ENCODE measurements around the gene ZNF385C.

ZNF385C gene

DNA sequence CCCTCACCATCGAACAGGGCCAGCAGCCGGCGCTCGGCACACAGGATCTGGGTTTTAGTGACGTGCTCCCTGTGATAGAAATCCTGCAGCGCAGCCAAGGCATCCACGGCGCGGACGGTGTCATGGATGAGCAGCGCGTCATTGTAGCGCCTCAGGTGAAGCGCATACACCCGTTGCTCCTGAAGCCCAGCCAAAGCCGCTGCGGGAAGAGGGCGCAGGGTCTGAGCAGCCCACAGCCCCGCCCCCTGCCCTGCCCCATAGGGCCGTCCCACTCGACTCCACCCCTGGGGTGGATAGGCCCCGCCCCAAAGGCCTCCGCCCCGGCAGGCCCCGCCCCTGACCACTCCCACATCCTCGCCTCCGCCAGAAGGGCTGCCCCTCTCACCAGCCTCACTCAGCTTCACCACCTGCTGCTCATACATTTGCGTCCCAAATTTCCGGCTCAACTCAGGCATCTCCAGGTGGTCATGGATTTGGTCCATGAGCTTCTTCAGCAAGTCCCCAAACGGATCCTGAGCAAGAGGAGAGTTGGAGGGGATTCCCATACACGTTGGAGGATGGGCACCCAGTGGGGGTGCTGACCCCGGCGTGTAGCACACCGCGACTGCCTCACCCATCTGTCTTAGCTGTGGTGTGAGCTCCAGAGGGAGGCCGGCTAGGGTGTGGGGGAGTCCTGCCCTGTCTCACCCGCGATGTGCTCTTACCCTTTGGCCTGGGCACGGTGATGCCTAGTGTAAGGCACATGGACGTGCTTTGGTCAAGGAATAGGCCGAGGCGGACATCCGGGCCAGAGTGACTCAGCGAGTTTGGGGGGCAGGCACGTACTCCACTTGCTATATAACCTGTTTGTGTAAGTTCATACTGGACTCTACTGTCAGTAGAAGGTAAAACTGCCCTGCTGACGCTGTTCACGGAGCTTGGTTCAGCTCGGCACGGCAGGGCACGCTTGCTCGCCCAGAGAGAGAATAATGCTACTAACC is 9.6 kb upstream of the ZNF385C start:
- DNase-seq (ENCODE audit: low spot score) = peak; percentile 91

DNA sequence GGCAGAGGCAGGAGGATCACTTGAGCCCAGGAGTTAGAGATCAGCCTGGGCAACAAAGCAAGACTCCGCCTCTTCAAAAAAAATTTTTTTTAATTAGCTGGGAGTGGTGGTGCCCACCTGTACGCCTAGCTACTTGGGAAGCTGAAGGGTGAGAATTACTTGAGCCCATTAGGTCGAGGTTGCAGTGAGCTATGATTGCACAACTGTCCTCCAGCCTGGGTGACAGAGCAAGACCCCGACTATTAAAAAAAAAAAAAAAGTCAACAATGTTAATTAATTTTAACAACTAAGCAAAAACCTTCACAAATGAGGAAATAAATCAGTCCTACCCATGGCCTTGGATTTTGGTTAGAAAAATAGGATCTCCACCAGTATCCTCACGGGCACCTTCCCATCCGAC is 8.9 kb upstream of the ZNF385C start:
- DNase-seq (ENCODE audit: low spot score) = no peak

DNA sequence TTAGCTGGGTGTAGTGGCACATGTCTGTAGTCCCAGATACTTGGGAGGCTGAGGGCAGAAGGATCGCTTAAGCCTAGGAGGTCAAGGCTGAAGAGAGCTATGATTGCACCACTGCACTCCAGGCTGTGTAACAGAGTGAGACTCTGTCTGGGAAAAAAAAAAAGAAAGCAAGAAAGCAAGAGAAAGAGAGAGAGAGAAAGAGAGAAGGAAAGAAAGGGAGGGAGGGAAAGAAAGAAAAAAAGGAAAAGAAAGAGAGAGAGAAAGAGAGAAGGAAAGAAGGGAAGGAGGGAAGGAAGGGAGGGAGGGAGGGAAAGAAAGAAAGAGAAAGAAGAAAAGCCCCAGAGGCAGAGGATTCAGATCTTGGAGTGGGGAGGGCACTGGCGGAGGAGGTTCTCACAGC is 7.7 kb upstream of the ZNF385C start:
- DNase-seq (ENCODE audit: low spot score) = no peak

DNA sequence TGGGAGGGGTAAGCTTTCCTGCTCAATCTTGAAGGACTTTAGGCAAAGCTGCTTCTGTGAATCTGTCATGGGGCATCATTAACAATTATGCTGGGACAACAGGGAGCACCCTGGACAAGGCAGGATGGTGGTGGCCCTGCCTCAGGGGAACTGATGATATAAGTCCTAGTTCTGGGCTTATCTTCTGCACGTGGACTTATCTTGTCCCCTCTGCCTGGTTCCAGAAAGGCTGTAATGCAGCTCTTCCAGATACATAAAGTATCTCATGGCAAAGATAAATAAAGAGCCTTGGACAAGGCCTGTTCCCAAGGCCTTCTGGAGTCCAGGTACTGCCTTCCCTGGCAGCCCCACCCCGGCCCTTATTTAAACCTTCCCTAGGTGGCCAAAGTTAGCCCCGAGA is 6.0 kb upstream of the ZNF385C start:
- no peak for DNase-seq (ENCODE audit: low spot score)

DNA sequence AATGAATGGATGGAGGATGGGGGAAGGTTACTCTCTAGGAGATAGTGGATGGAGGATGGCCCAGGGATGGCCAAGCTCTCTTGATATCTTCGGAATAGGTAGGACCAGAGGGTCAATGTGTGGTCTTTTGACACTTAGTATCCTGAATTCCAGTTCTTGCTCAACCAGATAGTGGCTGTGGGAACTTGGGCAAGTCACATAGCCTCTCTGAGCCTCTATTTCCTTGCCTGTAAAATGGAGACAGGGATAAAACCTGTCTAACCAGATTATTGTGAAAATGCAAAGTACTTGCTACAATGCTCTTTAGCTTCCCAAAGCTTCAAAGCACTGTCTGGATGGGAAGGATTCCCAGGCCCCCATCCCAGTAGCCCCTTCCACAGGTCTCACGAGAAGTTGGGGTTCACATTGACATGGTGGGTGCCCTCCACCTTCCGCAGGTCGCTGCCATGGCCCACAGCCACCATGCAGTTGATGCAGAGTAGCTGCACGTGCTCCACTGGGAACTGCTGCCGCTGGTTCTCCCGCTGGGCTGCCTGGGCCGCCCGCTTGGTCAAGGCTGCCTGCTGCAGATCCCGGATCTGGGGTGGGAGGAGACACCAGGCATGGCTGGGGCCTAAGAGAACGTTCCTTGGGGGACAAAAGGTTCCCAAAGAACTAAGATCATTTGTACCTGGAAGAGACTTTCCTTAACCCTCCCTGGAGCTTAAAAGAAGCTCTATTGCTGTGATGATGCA is 5.1 kb upstream of the ZNF385C start:
- no peak for DNase-seq (ENCODE audit: low spot score)

DNA sequence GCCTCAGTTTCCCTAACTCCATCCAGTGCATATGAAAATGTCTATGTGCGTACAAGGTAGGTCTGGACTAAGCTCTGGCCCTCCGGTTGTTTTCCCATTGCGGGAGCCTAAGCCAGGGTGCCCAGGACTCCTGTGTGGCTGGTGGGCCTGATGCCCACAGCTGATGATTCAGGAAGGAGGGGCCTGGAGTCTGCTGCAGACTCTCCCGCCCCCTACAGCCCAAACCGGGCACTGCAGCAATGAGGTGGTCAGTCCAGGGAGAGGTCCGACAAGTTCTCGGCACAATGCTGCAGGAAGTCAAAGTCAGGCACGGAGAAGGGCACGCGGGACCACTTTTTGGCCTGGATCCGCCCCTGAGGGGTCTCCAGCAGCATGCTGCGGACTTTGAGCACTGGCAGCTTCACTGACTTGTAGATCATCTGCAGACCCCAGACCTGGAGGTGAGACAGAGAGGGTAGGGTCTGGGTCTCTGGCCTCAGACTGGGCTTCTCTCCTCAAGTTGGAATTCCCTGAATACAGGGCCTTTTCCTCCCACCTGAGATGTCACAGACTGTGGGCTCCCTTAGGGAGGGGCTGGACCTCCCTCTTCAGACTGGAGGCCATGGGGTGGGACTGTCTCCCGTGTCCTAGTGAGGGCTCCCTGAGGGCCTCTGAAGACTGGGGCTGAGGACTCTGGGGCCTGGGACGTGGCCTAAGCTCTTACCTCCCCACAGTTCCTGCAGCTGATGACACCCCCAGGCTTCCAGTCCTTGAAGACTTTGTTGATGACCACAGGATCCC is 3.4 kb upstream of the ZNF385C start:
- DNase-seq (ENCODE audit: low spot score) = peak; percentile 95

DNA sequence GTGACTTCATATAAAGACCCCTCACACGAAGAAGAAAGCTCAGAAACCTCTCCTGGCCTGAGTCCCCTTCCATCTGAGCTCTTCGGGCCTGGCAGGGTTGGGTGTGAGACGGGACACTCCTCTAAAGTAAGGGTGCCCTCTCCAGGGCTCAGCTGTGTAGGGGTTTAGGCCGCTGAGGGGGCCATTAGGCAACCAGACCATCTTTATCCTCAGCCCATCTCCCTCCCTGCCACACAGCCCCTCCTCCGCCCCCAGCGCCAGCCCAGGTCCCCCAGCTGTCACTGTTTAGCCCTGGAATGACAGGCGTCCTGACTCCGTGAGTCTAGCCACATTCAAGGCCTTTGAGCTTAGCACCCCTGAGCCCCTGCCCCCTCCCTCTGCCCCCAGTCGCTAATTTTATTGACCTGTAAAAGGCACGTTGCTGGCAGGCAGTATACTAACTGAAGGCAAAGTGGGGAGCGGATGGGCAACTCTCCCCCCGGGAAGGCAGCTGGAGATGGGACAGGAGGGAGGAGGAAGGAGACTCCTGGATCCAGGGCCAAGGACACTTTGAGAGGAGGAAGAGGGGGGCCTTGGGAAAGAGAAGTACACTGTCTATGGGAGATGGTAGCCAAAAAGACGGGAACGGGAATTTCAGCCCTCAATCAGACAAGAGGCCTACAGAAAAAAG is 592 bp upstream of the ZNF385C start:
- DNase-seq (ENCODE audit: low spot score) = no peak

DNA sequence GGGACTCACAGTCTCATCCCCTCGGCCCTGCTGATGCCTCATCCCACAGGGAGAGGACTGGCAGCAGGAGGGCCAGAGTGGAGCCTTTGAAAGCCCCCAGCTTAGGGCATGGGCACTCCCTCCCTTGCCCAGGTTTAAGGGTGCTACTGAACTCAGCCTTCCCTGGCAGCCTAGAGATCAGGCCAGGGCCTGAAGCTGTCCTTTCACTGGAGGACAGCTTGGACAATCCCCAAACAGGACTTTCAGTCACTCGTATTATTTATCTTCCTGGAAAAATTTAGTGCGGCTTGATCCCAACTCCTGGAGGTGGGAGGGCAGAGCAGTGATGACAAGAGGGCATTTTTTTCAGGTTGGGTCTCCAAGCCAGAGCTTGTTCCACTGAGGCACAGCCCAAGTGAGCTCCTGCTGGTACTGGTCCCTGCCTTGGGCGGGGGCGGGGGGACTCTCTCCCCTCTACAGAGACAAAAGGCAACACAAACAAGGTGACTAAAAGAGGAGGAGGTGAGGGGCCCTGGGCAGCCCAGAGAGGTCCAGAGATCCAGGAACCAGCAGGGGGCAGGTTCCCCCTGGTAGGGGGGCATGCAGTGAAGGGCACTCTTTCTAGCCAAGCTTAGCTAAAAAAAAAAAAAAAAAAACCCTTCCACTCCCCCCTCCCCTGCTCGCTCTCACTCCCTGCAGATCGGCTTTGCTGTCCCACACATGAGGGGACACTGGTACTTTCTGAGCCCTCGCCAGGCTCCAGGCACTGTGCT is 1.7 kb downstream of the ZNF385C start:
- no peak for DNase-seq (ENCODE audit: low spot score)

DNA sequence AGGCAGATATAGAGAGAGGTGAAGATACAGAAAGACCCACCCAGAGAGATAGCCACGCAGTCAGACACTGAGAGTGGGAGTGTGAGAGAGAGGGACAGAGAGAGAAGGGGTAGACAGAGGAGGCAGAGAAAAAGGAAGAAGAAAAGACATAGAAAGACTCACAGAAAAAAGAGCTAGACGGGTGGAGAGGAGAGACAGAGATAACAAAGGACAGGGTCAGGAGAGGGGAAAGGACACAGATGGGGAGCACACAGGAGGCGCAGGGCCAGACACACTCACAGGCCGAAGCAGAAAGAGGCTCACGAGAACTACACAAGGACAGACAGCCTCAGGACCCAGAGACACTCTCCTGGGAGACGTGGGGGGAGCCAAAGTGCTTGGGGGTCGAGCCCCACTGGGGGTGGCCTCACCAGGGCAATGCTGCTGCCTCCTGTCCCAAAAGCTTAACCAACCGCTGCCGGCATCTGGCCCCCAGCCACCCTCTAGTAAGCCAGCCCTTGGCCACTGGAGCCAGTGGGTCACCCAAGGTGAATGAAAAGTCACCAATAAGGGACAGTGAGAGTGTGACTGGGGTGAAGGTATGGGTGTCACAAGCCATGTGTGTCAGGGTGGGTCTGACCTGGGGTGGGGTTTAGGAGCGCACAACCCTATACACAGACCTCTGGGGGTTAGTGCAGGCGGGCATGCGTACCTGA is 3.8 kb downstream of the ZNF385C start:
- DNase-seq (ENCODE audit: low spot score) = no peak

DNA sequence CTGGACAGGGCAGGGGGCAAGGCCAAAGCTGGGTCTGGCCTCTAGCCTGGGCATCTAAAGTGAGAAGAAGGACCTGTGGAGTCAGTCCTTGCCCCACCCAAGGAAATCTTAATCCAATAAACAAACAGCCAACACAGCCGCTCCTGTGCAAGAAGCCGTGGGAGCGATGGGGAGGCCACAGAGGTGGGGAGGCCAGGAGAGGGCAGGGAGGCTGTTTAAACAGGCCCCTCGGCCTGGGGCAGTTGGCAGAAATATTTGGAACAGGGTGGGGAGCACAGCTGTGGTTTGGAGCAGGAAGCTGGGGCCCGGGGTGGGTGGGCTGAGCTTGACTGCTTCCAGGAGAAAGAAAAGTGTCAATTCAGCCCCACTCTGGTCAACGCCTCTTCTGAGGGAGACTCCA is 5.3 kb downstream of the ZNF385C start:
- DNase-seq (ENCODE audit: low spot score) = no peak

DNA sequence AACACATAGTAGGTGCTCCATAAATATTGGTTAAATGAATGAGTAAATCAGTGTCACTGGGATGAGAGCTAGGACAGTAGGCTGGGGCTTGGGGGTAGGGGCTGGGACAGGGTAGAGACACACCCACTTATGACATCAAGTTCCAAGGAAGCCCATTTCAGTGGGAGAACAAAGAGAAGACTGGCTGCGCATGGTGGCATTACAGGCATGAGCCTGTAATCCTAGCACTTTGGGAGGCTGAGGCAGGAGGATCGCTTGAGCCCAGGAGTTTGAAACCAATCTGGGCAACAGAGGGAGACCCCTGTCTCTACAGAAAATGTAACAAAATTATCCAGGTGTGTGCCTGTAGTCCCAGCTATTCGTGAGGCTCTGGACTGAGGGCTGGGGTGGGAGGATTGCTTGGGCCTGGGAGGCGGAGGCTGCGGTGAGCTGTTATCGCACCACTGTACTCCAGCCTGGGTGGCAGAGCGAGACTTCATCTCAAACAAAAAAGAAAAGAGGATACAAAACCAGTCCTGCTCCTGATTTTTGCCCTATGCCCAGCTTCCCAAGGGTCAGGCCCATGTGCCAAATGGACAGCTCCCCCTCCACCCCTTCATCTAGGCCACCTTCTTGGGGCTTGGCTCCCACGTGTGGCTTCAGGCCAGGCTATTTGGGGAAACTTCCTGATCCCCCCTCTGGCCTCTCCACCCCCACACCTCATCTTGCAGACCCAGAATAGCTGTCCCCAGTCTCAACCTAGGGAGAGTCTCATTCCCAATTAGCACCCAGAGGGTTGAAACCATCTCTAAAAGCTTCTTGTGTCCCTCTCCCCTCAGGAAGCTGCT is 7.1 kb downstream of the ZNF385C start:
- DNase-seq (ENCODE audit: low spot score) = no peak

DNA sequence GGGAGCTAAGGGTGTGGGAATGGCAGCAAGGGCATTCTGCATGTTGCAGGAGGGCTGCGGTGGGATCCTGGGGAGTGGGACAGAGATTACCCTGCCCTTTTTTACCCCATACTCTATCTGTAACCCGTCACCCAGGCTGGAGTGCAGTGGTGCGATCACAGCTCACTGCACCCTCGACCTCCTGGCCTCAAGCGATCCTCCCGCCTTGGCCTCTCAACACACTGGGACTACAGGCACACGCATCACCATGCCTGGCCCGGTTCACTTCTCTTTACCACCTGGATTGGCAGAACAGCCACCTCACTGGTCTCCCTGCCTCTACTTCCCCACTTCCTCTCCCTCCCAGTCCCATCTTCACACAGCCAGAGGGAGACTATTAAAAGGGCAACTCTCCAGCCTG is 9.5 kb downstream of the ZNF385C start:
- no peak for DNase-seq (ENCODE audit: low spot score)

DNA sequence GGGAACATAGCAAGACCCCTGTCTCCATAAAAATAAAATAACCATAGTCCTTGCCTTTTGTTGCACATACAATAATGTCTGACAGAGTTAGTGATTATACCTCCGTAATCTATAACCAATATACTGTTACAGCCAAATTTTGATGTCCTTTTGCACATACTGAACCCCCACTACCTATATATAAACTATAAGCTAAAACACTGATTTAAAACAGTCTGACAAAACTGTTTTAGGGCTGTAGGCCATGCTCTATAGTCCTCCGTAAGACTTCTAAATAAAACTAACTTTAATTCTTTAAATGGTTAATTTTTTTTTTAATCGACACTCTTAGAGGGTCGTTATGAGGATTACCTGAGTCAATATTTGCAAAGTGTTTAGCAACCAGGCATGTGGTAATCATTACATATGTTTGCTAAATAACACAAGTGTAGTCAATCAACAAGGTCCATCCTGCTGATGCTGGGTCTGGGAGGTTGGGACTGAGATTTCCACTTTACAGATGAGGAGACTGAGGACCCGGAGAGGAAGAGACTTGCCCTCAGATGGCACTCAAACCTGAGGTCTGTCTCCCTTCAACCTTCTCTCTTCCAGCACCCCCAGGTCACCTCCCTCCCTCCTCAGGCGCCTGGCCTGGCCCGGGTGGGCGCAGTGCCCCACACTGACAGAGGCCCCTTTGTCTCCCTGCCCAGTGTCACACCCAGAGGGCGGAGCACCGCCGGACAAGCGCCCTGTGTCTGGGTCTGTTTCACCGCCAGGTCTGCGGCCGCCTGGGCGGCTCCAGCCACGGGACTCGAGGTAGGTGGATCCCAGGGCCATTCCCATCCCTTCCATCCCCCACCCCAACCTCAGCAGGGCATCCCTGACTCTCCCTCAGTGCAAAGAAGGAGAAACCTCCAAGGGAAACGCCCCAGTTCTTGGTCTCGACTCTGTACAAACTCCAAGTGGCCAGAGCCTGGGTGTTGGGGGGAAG is 10.3 kb downstream of the ZNF385C start:
- DNase-seq (ENCODE audit: low spot score) = peak; percentile 75

DNA sequence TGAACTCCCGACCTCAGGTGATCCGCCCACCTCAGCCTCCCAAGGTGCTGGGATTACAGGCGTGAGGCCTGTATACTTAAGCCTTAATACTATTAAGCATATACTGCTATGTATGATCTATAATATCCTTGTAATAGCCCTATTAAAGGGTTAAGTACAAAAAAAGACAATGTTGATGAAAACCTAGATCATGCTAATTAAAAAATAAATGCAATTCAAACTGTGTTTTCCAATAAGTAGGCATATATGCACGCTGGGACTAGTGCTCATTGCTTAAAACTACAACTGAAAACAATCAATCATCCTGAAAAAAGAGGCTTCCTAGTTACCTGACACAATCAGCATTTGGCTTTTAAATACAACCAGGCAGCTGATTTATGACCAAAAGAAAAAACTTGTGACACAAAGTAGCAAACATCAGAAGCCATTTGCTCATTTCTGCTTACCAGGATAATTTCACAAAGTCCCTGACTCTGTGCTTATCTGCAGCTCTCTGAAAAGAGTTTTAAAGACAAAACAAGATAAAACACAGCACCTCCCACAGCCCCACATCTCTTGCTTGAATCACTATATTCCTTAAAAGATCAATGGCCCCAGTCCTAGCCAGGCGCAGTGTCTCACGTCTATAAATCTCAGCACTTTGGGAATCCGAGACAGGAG is 11.1 kb downstream of the ZNF385C start:
- DNase-seq (ENCODE audit: low spot score) = no peak

DNA sequence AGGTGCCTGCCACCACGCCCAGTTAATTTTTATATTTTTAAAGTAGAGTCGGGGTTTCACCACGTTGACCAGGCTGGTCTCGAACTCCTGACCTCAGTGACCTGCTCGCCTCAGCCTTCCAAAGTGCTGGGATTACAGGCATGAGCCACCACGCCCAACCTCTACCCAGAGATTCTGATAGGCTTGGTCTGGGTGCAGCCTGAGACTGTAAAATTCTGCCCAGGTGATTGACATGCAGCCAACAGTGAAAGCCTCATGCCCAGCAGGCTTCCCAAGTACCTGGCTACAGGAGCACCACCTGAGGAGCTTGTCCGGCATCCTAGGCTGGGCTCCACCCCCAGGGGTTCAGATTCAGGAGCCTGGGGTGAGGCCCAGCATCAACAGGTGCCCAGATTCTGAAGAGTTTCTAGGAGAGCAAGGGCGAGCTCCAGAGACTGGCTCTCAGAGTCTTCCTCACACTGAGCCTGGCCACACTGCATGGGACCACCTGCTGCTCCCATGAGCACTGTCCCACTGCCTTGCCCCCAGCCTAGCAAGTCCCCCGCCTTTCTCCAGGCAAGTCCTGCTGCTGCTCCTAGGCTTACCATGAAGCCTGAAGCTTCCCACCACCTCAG is 16.6 kb downstream of the ZNF385C start:
- DNase-seq (ENCODE audit: low spot score) = no peak

DNA sequence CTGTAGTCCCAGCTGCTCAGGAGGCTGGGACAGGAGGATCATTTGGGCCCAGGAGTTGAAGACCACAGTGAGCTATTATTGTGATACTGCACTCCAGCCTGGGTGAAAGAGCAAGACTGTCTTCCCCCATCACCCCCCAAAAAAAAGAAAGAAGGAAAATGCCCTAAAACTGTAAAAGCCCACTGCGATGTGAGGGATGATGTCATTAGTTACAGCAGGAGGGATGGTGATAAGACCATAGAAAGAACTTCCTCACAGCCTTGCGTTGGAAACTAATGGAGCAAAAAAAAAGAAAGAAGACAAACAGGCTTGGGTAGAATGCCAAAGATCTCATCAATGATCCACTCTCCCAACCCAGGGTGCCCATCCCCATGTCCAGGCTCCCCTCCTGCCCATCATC is 18.7 kb downstream of the ZNF385C start:
- DNase-seq (ENCODE audit: low spot score) = no peak

DNA sequence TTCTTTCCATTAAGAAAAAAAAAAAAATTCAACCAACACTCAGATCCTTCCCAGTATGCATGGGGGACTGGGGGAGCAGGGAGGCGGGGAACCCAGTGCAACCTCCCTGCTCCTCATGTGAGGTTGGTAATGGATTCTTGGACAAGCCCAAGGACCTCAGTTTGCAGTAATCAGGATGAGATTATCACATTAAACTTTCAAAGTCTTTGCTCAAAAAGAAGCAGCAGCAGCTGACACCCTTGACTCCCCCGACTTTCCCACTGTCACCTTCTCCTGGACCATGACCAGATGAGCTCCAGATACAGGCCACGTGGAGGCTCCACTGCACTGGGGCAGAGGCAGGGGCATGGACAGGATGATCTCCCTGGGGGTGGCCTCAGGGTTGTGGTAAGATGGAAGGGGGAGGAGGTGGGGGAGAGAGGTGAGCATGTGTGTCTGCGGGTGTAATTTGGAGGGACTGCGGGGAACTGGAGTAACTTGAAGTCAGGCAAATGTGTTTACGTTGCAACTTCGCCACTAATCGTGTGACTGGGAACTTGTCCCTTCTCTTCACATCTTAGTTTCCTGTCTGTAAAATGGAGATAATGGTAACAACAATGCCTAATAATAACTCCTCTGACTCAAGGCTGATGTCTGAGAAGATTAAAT is 19.8 kb downstream of the ZNF385C start:
- no peak for DNase-seq (ENCODE audit: low spot score)
